Mesodermal cell (in vitro differentiated cells): ENCODE measurements around the gene SOX5. TPM values are rescaled to one million over a fixed set of nuclear protein-coding genes. Genes with fewer than 3 reads are reported as not detected.
A peak's percentile ranks its signal among the peaks of the same experiment; 100 is the strongest.

Source experiments
- H3K27ac ChIP-seq: 2 replicates; pipeline ENCODE4 v1.7.0; 2013; ENCODE audit warnings: mild to moderate bottlenecking, low read depth, low read length, moderate library complexity; ENCODE audit not compliant: severe bottlenecking
- H3K36me3 ChIP-seq: 2 replicates; pipeline ENCODE4 v1.7.1; 2013; ENCODE audit warnings: mild to moderate bottlenecking, low read length, moderate library complexity; ENCODE audit not compliant: control insufficient read depth, insufficient read depth
- H3K4me1 ChIP-seq: one replicate; pipeline ENCODE4 v1.7.1; 2013; ENCODE audit warnings: mild to moderate bottlenecking, low read length; ENCODE audit not compliant: insufficient read depth, control insufficient read depth, poor library complexity, severe bottlenecking
- H3K4me3 ChIP-seq: 2 replicates; pipeline ENCODE4 v1.7.0; 2013; ENCODE audit warnings: low read length, control low read depth, mild to moderate bottlenecking; ENCODE audit not compliant: insufficient read depth, poor library complexity, severe bottlenecking; ENCODE audit errors: extremely low read depth
- H3K9me3 ChIP-seq: 2 replicates; pipeline ENCODE4 v1.7.1; 2013; ENCODE audit warnings: mild to moderate bottlenecking, low read length, moderate library complexity; ENCODE audit not compliant: control insufficient read depth
- WGBS, 2 experiments: methylation state at CpG; one replicate each; pipeline ENCODE4 v1.1.5; 2013; ENCODE audit warnings: missing lambda C conversion rate in 2 of 2; ENCODE audit not compliant: insufficient coverage in 2 of 2; 5-methylcytosine and 5-hydroxymethylcytosine counted together
- polyA plus RNA-seq, 2 experiments: library from polyadenylated mRNA; stranded (reverse); fragments of 50-300 nt; gene quantifications; one replicate each; pipeline ENCODE4 v1.2.3, GENCODE V29; 2013

SOX5 gene
- 12.1 TPM for polyA plus RNA-seq (2013, experiment 1 of 2)
- 10.8 TPM for polyA plus RNA-seq (2013, experiment 2 of 2)

DNA sequence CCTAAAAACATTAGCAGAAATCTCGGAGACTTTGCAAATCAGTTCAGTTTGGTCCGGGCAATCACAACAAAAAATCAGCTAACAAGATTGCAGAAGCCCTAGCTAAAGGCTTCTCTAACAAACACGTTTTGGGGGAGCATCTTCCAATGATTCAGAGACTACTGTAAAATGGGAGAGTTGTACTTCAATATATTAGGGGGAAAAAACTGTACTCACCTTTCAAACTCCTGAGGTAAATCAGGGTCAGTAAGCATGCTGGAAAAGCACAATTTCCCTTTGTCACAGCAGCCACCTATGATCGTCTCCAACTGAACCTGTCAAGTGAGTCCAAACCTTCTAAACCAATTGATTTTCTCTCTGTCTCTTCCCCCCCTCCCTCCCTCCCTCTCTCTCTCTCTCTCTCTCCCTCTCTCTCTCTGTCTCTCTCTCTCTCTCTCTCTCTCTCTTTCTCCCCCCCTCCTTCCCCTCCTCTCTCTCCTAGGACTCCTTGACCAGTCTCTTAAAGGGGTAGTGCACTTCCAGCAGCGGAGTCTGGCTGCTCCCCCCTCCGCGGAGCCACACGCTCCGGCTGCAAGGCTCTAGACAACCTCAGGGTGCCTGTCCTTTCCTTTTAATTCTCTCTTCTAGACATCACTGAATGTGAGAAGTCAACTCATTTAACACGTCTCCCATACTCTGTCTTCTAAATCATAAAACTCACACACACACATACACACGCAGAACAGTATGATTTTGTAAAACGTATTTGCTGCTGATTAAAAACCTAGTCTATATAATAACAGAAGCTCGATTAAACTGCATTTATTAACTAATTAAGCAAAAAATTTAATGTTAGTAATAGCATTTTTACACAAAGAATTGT lies at the start of gene SOX5:
TSS of gene SOX5 (minus strand) at position 323 of the 862 bp plus-strand sequence. CDS start at position 254, 69 bp downstream.
- WGBS, 2 experiments = 0 to 4% methylated on average over 6 to 8 of the region's 13 CpGs
- Histone ChIP-seq H3K4me3 (peak within 1 kb of the TSS; percentile 53), H3K27ac (peak within 1 kb of the TSS; percentile 95), H3K9me3 (no peaks in the 10 kb centered on the region), H3K36me3 (no peaks in the 10 kb centered on the region), H3K4me1 (peaks cover 22% of the 10 kb centered on the region)

GRCh38 chr12:23987046-23987445 lies 37.6 kb upstream of the SOX5 start:
- Histone ChIP-seq H3K4me1 (no peaks in the 10 kb centered on the region), H3K36me3 (no peaks in the 10 kb centered on the region), H3K9me3 (no peaks in the 10 kb centered on the region), H3K4me3 (no peak overlapping the region), H3K27ac (no peak overlapping the region)
- 88 to 100% methylated on average over 1 of the region's 1 CpG for WGBS, 2 experiments

DNA sequence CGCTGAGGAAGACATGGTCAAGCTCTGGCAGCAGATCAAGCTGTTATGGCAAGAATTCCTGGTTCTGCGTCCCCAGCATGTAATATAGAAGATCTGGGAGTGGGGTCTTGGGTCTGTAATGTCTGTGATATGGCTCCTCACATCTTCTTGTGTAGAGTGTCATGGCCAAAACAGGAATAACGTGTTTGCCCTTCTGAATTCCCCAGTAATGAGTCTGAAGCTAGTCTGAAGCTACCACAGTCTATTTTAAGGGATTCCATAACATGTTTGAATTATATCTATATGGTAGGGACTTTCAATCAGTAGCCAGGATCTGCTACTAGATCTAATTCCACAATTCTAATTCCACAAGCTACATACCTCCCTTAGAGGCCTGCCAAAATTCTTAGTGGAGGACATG lies 31.4 kb upstream of the SOX5 start:
- H3K4me1 ChIP-seq = no peaks in the 10 kb centered on the region
- no peak overlapping the region for H3K27ac ChIP-seq
- no peaks in the 10 kb centered on the region for H3K9me3 ChIP-seq
- H3K36me3 ChIP-seq = no peaks in the 10 kb centered on the region
- WGBS, 2 experiments = 100% methylated on average over 1 to 2 of the region's 3 CpGs
- no peak overlapping the region for H3K4me3 ChIP-seq

GRCh38 chr12:23964812-23965211 lies 15.3 kb upstream of the SOX5 start:
- WGBS, 2 experiments = 76 to 86% methylated on average over 8 to 10 of the region's 10 CpGs

DNA sequence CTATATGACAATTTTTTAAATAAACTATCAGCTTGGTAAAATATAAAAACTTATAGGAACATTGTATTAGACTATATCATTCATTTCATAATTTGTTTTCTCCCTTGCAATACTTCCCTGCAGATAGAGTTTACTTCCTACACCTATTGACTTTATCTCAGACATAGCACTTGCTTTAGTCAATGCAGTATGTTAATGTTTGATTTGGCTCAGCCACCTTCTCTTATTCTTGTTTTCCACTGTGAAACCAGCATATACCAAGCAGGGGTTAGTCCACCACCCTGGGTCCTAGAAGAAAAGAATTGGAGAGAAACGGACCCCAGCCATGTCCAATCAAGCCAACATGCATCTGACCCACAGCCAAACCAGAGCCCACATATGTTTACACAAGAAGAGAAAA lies 10.4 kb upstream of the SOX5 start:
- Histone ChIP-seq H3K9me3 (no peaks in the 10 kb centered on the region), H3K27ac (no peak overlapping the region), H3K4me3 (no peak overlapping the region), H3K4me1 (peaks cover under 1% of the 10 kb centered on the region), H3K36me3 (no peaks in the 10 kb centered on the region)
- 100% methylated on average over 1 of the region's 1 CpG; no CpG with 5 or more reads in 1 of the 2 experiments for WGBS, 2 experiments

More at GRCh38 chr12:23964812-23965211, 15.3 kb upstream of the SOX5 start:
- no peaks in the 10 kb centered on the region for H3K4me1 ChIP-seq
- H3K36me3 ChIP-seq = no peaks in the 10 kb centered on the region
- H3K9me3 ChIP-seq = no peaks in the 10 kb centered on the region
- H3K4me3 ChIP-seq = no peak overlapping the region
- no peak overlapping the region for H3K27ac ChIP-seq

- Histone ChIP-seq H3K9me3 (no peaks in the 10 kb centered on the region), H3K4me3 (no peak overlapping the region), H3K4me1 (peaks cover 17% of the 10 kb centered on the region), H3K36me3 (no peaks in the 10 kb centered on the region), H3K27ac (peak overlapping the region; percentile 64)
These were observed 4.9 kb upstream of the SOX5 start for GRCh38 chr12:23954332-23954731.

- 47 to 62% methylated on average over 3 of the region's 3 CpGs for WGBS, 2 experiments
- no peak overlapping the region for H3K27ac ChIP-seq
- peaks cover 17% of the 10 kb centered on the region for H3K4me1 ChIP-seq
- no peaks in the 10 kb centered on the region for H3K9me3 ChIP-seq
- H3K36me3 ChIP-seq = no peaks in the 10 kb centered on the region
- H3K4me3 ChIP-seq = no peak overlapping the region
These were observed 2.6 kb upstream of the SOX5 start for GRCh38 chr12:23952071-23952470.

GRCh38 chr12:23950775-23951451 lies 1.4 kb upstream of the SOX5 start:
- Histone ChIP-seq H3K4me1 (peaks cover 17% of the 10 kb centered on the region), H3K9me3 (no peaks in the 10 kb centered on the region), H3K4me3 (peak overlapping the region; percentile 53), H3K36me3 (no peaks in the 10 kb centered on the region), H3K27ac (peak overlapping the region; percentile 95)
- WGBS, 2 experiments = 3 to 15% methylated on average over 3 to 4 of the region's 11 CpGs

DNA sequence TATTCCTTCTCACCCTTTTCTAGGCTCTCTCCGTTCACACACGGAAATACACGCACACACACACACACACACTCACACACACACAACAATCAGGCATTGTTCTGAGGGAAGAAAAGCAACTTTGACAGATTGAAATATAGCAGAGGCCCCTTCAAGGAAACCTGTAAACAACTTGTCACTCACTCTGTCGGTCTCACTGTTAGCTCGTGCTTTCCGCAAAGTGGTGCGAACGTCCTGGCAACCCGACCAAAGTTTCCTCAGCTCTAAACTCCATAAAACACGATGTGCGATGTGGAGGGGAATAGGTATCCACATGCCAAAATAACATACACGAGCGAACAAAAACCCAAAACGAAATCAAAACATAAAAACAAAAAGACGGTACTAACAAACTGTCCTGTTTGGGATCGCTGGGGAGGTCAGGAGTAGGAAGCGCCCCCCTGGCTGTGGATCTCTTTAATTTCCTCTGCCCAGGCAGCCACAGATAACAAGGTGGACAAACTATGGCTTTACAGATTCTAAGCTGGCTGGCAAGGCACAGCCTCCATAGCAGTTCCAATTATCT lies 822 bp upstream of the SOX5 start:
- 0% methylated on average over 2 to 3 of the region's 17 CpGs for WGBS, 2 experiments
- H3K27ac ChIP-seq = peak overlapping the region; percentile 95
- H3K9me3 ChIP-seq = no peaks in the 10 kb centered on the region
- H3K4me1 ChIP-seq = peaks cover 19% of the 10 kb centered on the region
- H3K4me3 ChIP-seq = peak overlapping the region; percentile 53
- H3K36me3 ChIP-seq = no peaks in the 10 kb centered on the region

- Histone ChIP-seq H3K36me3 (no peaks in the 10 kb centered on the region), H3K27ac (no peak overlapping the region), H3K4me1 (peaks cover 22% of the 10 kb centered on the region), H3K9me3 (no peaks in the 10 kb centered on the region), H3K4me3 (peak overlapping the region; percentile 53)
- 75 to 93% methylated on average over 1 to 2 of the region's 4 CpGs for WGBS, 2 experiments
These were observed 1.2 kb downstream of the SOX5 start for GRCh38 chr12:23948291-23948690.
